Caki2 (cell line): Measurements from ENCODE around the gene RADX. TPM values are rescaled to one million over a fixed set of nuclear protein-coding genes. Genes with fewer than 3 reads are reported as not detected.

Source experiments
- total RNA-seq: library from RNA; depleted of rRNA; stranded (reverse); fragments of >200 nt; shearing (Covaris generic); gene quantifications from 2 replicates; pipeline ENCODE4 v1.2.3, GENCODE V29; 2014; ENCODE audit warnings: low replicate concordance; rRNA removed

RADX gene
- total RNA-seq, 1 experiment from 2014 or later: 6.0 TPM

Other genes starting within 250 kb of the RADX start
- gene RNF128, start 114.7 kb downstream of the RADX start, total RNA-seq: 10.6 and 13.0 TPM in 2 replicates
- gene TBC1D8B, start 190.7 kb downstream of the RADX start, total RNA-seq: 5.0 and 6.2 TPM in 2 replicates